Measurements from ENCODE around the gene CCDC177.
A peak's percentile ranks its signal among the peaks of the same experiment; 100 is the strongest.

Gene CCDC177

DNA sequence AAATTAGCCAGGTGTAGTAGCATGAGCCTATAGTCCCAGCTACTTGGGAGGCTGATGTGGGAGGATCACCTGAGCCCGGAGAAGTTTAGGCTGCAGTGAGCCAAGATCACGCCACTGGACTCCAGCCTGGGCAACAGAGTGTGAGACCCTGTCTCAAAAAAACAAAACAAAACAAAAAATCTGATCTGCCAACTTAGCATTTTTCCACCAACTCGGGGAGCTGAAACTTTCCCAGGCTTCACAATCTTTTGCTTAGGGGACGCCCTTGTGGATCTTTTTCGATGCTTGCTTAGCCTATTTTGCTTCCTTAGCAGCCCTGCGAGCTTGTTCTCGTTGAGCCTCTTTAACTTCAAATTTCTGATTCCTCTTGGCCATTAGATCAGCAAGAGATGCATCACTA, 13.8 kb downstream of the CCDC177 start:
- no peak for DNase-seq

DNA sequence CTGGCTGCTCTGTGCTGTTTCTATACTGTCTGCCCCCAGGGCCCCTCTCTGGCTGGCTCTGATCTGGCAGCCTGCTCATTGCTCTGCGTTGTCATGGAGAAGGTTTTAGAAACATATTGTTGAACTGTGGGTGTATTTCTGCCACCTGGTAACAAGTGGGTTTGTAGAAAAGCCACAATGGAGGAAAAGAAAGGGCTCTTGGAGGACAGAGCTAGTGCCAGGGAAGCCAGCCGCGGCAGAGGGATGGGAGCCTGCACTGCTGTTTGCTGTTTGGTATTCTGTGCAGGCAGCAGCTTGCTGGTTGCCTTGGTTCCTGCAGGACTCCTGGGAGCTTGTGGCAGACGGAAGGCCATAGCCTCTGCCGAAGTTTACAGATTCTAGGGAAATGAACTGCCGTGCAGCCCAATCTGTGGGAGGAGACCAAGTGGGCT, 15.1 kb downstream of the CCDC177 start:
- DNase-seq: no peak

GRCh38 chr14:69558774-69559173, 15.9 kb downstream of the CCDC177 start:
- no peak for DNase-seq

GRCh38 chr14:69554500-69554899, 20.2 kb downstream of the CCDC177 start:
- DNase-seq: no peak

- no peak for DNase-seq
Measured at GRCh38 chr14:69553252-69553651, 21.4 kb downstream of the CCDC177 start.

- DNase-seq: no peak
Measured at GRCh38 chr14:69551511-69551910, 23.2 kb downstream of the CCDC177 start.

- DNase-seq: no peak
Measured at GRCh38 chr14:69548566-69548965, 26.1 kb downstream of the CCDC177 start.

DNA sequence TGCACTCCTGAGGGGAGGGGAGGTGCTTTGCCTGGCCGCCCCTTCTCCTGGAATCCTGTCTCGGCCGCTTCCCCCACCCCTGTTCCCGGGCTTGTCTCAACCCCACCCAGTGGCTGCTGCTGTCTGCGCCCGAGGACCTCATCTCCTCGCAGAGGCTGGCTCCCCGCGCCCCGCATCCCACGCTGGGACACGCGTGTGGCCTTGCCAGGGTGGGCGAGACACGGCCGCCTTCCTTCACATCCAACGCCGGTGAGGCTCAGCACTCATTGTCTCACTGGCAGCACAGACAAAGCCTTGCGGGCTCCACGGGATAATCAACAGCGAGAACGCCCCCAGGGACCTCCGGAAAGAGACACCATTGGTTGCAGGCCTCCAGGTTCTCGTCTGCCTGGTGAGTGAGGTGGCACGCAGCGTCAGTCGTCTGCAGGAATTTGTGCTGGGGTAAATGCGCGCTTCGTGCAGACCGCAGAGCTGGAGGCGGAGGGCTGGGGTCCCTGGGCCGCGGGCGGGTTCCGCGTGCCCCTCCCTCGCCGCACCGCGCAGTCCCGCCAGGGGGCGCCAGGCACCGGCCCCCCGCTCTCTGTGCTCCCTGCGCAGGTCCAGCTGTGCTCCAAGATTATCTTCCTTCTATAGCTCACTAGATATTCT, 26.8 kb downstream of the CCDC177 start:
- DNase-seq: no peak

GRCh38 chr14:69543341-69544115, 31.1 kb downstream of the CCDC177 start:
- DNase-seq: no peak

DNA sequence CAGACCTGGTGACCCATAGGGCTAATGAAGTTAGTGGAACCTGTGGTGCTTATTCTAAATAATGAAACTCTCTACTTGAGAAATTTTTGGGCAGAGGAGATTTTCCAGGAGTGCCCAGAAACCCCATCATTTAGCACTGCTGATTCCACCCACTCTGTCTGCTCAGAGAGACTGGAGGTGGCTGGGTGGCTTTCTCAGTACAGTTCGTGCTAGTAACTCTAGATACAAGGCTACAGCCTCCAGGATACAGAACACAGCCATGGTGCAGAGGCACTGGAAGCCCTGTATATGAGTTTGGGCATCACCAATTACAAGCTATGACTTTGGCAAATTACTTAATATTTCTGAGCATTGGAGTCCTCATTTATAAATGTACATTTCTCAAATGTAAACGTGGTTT, 32.4 kb downstream of the CCDC177 start:
- DNase-seq: no peak

DNA sequence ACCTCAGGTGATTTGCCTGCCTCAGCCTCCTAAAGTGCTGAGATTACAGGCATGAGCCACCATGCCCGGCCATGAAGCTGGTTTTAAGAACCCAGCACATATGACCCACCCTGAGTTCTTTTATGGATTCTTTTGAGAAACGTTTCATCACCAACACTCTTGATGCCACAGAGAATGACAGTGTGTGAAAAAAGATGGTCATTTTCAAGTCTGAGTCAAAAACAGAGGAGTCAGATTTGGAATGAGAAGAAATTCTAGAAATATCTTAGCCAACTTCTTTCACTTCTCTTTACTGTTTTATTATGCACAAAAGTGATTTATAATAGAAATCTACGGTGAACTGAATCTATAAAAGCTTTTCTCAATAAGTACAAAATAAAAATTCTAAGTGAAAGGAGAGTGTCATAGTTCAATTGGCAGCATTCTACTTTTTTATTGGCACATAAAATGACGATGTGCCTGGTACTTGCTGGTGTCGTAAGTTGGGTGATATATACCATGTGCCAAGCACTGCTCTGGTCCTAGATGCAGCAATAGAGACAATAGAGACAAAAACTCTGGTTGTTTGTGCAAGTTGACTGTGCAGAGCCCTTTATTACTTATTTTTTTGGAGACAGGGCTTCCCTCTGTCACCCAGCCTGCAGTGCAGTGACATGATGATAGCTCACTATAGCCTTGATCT, 33.9 kb downstream of the CCDC177 start:
- no peak for DNase-seq

GRCh38 chr14:69539631-69540410, 34.9 kb downstream of the CCDC177 start:
- DNase-seq: no peak

- DNase-seq: no peak
Measured at GRCh38 chr14:69538766-69539165, 35.9 kb downstream of the CCDC177 start.

DNA sequence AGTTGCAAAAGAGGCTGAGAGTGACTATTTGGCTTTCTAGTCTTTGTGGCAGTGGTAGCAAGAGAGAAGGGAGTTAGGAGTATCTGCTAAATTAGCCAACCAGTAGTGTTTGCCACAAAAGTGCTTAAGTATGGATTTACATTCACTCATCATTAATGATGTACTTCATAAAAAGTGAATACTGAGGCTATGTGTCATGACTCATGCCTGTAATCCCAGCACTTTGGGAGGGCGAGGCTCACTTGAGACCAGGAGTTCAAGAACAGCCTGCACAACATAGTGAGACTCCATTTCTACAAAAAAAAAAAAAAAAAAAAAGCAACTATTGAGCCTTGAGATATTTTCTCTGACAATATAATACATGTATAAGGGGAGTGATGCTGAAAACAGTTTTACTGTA, 36.8 kb downstream of the CCDC177 start:
- no peak for DNase-seq

- no peak for DNase-seq
Measured at GRCh38 chr14:69536971-69537370, 37.7 kb downstream of the CCDC177 start.

- DNase-seq: peak; percentile 33 to 61
Measured at GRCh38 chr14:69535230-69535848, 39.3 kb downstream of the CCDC177 start.

- no peak for DNase-seq
Measured at GRCh38 chr14:69532561-69533340, 41.9 kb downstream of the CCDC177 start.

DNA sequence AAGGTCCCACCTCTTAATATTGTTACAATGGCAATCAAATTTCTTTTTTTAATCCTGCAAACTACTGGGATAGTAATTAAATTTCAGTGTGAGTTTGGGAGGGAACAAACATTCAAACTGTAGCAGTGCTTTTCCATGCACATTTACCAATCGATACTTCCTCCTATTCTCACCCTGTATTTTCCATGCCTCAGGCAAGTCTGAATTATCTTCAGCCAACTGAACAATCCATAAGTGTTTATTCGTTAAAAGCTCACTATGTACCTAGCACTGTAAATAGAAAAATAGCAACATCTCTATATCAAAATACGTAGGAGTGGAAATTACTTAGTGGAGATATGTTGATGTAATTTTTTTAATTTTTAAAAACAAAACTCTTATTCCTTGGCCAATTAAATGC, 43.5 kb downstream of the CCDC177 start:
- DNase-seq: no peak

DNA sequence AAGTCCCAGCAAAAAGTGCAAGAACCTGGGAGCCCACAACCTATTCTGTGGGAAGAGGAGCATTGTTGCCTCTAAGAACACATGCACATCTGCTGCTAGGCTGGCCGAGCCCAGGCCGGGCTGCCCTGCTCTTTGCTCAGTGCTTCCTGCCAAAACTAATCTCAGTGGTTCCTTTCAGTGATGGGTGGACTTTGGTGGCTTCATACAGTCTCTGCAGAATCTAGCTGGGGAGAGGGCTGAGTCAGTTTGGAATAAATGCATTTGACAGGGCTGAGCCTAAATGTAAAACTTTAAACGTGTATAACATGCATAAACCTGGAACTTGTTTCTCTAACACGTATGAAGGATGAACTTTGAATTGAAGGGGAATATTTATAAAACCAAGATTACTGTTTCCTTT, 44.6 kb downstream of the CCDC177 start:
- no peak for DNase-seq

GRCh38 chr14:69529563-69529962, 45.1 kb downstream of the CCDC177 start:
- no peak for DNase-seq

- no peak for DNase-seq
Measured at GRCh38 chr14:69528930-69529329, 45.7 kb downstream of the CCDC177 start.

DNA sequence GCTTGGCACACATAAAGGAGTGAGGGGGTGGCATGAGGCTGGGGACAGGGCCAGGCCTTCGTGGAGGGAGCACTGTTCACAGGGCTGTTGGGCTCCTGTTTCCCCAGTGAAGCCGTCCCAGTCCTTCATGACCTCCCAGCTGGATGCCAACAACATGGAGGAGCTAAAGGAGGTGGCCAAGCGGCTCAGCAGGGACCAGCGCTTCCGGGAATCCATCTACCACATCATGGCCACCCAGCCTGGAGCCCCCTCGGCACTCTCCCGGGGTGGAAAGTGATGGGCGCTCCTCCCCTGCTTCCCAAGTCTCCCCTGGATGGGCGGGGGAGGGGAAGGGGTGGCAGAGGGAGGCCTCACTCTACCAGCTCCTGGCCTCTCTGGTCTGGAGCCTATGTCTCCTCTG, 46.5 kb downstream of the CCDC177 start:
- DNase-seq: no peak
